Tibial nerve (tissue), 4 donors: ENCODE measurements around the gene TBC1D1. TPM values are rescaled to one million over a fixed set of nuclear protein-coding genes. Genes with fewer than 3 reads are reported as not detected.

Experiments
- DNase-seq, 2 donors: peaks; one replicate each; pipeline ENCODE4 v3.0.0-alpha.2; 2019; ENCODE audit warnings: low spot score in 2 of 2
- H3K27ac ChIP-seq, 4 donors: fragments of 200-600 bp; sonication (generic) in 3 of 4; one replicate each; pipeline ENCODE4 v1.5.1; 2017 to 2019; ENCODE audit warnings: mild to moderate bottlenecking in 1 of 4
- H3K27me3 ChIP-seq, 2 donors: fragments of 200-600 bp; sonication (generic) in 1 of 2; one replicate each; pipeline versions ENCODE4 v1.5.1 to v1.6.0; 2017 to 2019
- H3K36me3 ChIP-seq, 3 donors: fragments of 200-600 bp; sonication (generic); one replicate each; pipeline ENCODE4 v1.5.1; 2018 to 2019
- H3K4me1 ChIP-seq, 4 donors: fragments of 200-600 bp; sonication (generic) in 3 of 4; one replicate each; pipeline ENCODE4 v1.5.1; 2017 to 2019
- H3K4me3 ChIP-seq, 4 donors: fragments of 200-600 bp; sonication (generic) in 3 of 4; one replicate each; pipeline ENCODE4 v1.5.1; 2017 to 2019; ENCODE audit warnings: mild to moderate bottlenecking in 1 of 4, moderate library complexity in 1 of 4
- H3K9me3 ChIP-seq, 4 donors: fragments of 200-600 bp; sonication (generic) in 3 of 4; one replicate each; pipeline ENCODE4 v1.5.1; 2017 to 2019
- CTCF ChIP-seq, 5 experiments: fragments of 200-600 bp in 3 of 5; fragments of 450-650 bp in 2 of 5; sonication (generic) in 3 of 5; IDR thresholded peaks; one replicate each; pipeline ENCODE4 v1.5.1; 2016 to 2019; ENCODE audit warnings: antibody characterized with exemption in 5 of 5, mild to moderate bottlenecking in 3 of 5, moderate library complexity in 2 of 5
- EP300 ChIP-seq, 2 donors: sonication (generic); formaldehyde crosslinking; IDR thresholded peaks; one replicate each; pipeline ENCODE4 v1.6.1; 2017; ENCODE audit warnings: antibody characterized with exemption in 2 of 2, mild to moderate bottlenecking in 1 of 2
- POLR2A ChIP-seq, 2 donors: fragments of 450-650 bp; IDR thresholded peaks; one replicate each; pipeline ENCODE4 v1.6.1; 2017; ENCODE audit warnings: antibody characterized with exemption in 2 of 2, mild to moderate bottlenecking in 2 of 2, moderate library complexity in 2 of 2
- WGBS, 2 donors: methylation state at CpG; one replicate each; pipeline ENCODE4 v1.1.5; 2018; 5-methylcytosine and 5-hydroxymethylcytosine counted together
- total RNA-seq, 4 donors: library from RNA; depleted of rRNA; stranded (reverse); fragments of >200 nt; gene quantifications; one replicate each; pipeline ENCODE4 v1.1.0, GENCODE V29; 2016

Gene TBC1D1
- total RNA-seq, 4 donors from 2014 or later: 41.6 to 97.8 (median 62.5) TPM

GRCh38 chr4:38160487-38161207, 269.8 kb downstream of the TBC1D1 start:
- 37 to 40% methylated on average over 3 of the region's 3 CpGs for WGBS, 2 donors
- no peaks in the 10 kb centered on the region for H3K27me3 ChIP-seq
- no peak overlapping the region for H3K4me3 ChIP-seq
- peaks cover 0 to 31% (median 14%) of the 10 kb centered on the region in 4 donors for H3K4me1 ChIP-seq
- H3K9me3 ChIP-seq: peaks cover 0 to 5% (median 0%) of the 10 kb centered on the region in 4 donors
- H3K36me3 ChIP-seq: no peaks in the 10 kb centered on the region
- DNase-seq: peak in 1 of 2 donors; percentile 73
- H3K27ac ChIP-seq: peak overlapping the region in 3 of 4 donors; percentile 25 to 87 (median 59)
- no peak for TF ChIP-seq CTCF (IDR thresholded peaks at IDR 0.05)
- TF ChIP-seq POLR2A (IDR thresholded peaks at IDR 0.05): no peak
- TF ChIP-seq EP300 (IDR thresholded peaks at IDR 0.05): peak in 1 of 2 donors; percentile 62

GRCh38 chr4:38161208-38162113, 270.6 kb downstream of the TBC1D1 start:
- DNase-seq: no peak
- H3K4me3 ChIP-seq: no peak overlapping the region
- TF ChIP-seq EP300 (IDR thresholded peaks at IDR 0.05) (no peak), POLR2A (IDR thresholded peaks at IDR 0.05) (no peak), CTCF (IDR thresholded peaks at IDR 0.05) (no peak)
- no peaks in the 10 kb centered on the region for H3K36me3 ChIP-seq
- H3K27ac ChIP-seq: peak overlapping the region in 2 of 4 donors; percentile 29 to 87
- peaks cover 0 to 5% (median 0%) of the 10 kb centered on the region in 4 donors for H3K9me3 ChIP-seq
- WGBS, 2 donors: 64 to 69% methylated on average over 5 of the region's 5 CpGs
- peaks cover 0 to 24% (median 12%) of the 10 kb centered on the region in 4 donors for H3K4me1 ChIP-seq
- H3K27me3 ChIP-seq: no peaks in the 10 kb centered on the region

GRCh38 chr4:38162240-38162784, 271.4 kb downstream of the TBC1D1 start:
- Histone ChIP-seq H3K4me1 (peaks cover 0 to 23% (median 11%) of the 10 kb centered on the region in 4 donors), H3K4me3 (no peak overlapping the region), H3K36me3 (no peaks in the 10 kb centered on the region), H3K9me3 (peaks cover 0 to 5% (median 0%) of the 10 kb centered on the region in 4 donors), H3K27me3 (no peaks in the 10 kb centered on the region), H3K27ac (peak overlapping the region in 2 of 4 donors; percentile 29 to 47)
- WGBS, 2 donors: 59 to 86% methylated on average over 4 of the region's 4 CpGs
- TF ChIP-seq POLR2A (IDR thresholded peaks at IDR 0.05) (no peak), CTCF (IDR thresholded peaks at IDR 0.05) (no peak), EP300 (IDR thresholded peaks at IDR 0.05) (no peak)
- DNase-seq: no peak

GRCh38 chr4:38163216-38164006, 272.5 kb downstream of the TBC1D1 start:
- Histone ChIP-seq H3K27ac (no peak overlapping the region), H3K9me3 (peaks cover 0 to 5% (median 0%) of the 10 kb centered on the region in 4 donors), H3K27me3 (no peaks in the 10 kb centered on the region), H3K36me3 (no peaks in the 10 kb centered on the region), H3K4me1 (peaks cover 0 to 17% (median 8%) of the 10 kb centered on the region in 4 donors), H3K4me3 (no peak overlapping the region)
- no peak for DNase-seq
- 80 to 83% methylated on average over 5 of the region's 5 CpGs for WGBS, 2 donors
- no peak for TF ChIP-seq CTCF (IDR thresholded peaks at IDR 0.05)
- TF ChIP-seq EP300 (IDR thresholded peaks at IDR 0.05): no peak
- TF ChIP-seq POLR2A (IDR thresholded peaks at IDR 0.05): no peak
